WTC11 (cell line): ENCODE measurements around the gene PTPRK.
"Not testable (repeated sequence)": the region's sequence is repeated elsewhere in the genome, so short reads cannot be mapped to it uniquely, and the experiment has no call there.

ENCODE experiments used
- ATF3 ChIP-seq: sonication (generic); formaldehyde crosslinking; conservative IDR thresholded peaks from 2 replicates; pipeline ENCODE4 v1.8.1; 2022; ENCODE audit warnings: mild to moderate bottlenecking, missing genetic modification reagents
- CREB1 ChIP-seq: sonication (generic); formaldehyde crosslinking; IDR thresholded peaks from 2 replicates; pipeline ENCODE4 v1.8.0; 2023; ENCODE audit warnings: mild to moderate bottlenecking, missing genetic modification reagents
- CTCF ChIP-seq: fragments of 200-600 bp; IDR thresholded peaks from 2 replicates; pipeline ENCODE4 v1.8.0; 2022; ENCODE audit warnings: antibody characterized with exemption
- E2F5 ChIP-seq: sonication (generic); formaldehyde crosslinking; IDR thresholded peaks from 2 replicates; pipeline ENCODE4 v1.8.1; 2022; ENCODE audit warnings: mild to moderate bottlenecking, moderate library complexity, missing genetic modification reagents
- MAX ChIP-seq: sonication (generic); formaldehyde crosslinking; IDR thresholded peaks from 2 replicates; pipeline ENCODE4 v1.8.0; 2022; ENCODE audit warnings: mild to moderate bottlenecking, missing genetic modification reagents
- OVOL2 ChIP-seq: fragments of 250-450 bp; sonication (Bioruptor Pico); IDR thresholded peaks from 2 replicates; pipeline ENCODE4 v1.9.0; 2021; ENCODE audit warnings: mild to moderate bottlenecking, borderline replicate concordance
- RELA ChIP-seq: sonication (generic); formaldehyde crosslinking; IDR thresholded peaks from 2 replicates; pipeline ENCODE4 v1.8.1; 2022; ENCODE audit warnings: missing genetic modification reagents, mild to moderate bottlenecking, borderline replicate concordance
- STAT6 ChIP-seq: sonication (generic); formaldehyde crosslinking; conservative IDR thresholded peaks from 2 replicates; pipeline ENCODE4 v1.8.1; 2023; ENCODE audit warnings: mild to moderate bottlenecking, low read depth, missing genetic modification reagents, moderate library complexity
- USF2 ChIP-seq: sonication (generic); formaldehyde crosslinking; IDR thresholded peaks from 2 replicates; pipeline ENCODE4 v1.8.1; 2023; ENCODE audit warnings: mild to moderate bottlenecking, missing genetic modification reagents, moderate library complexity
- ZBTB21 ChIP-seq: sonication (generic); formaldehyde crosslinking; IDR thresholded peaks from 2 replicates; pipeline ENCODE4 v1.8.1; 2023; ENCODE audit warnings: mild to moderate bottlenecking, missing genetic modification reagents, borderline replicate concordance
- ZMAT4 ChIP-seq: fragments of 250-450 bp; sonication (Bioruptor Pico); IDR thresholded peaks from 2 replicates; pipeline ENCODE4 v1.9.0; 2021; ENCODE audit warnings: mild to moderate bottlenecking
- ZNF219 ChIP-seq: sonication (generic); formaldehyde crosslinking; IDR thresholded peaks from 2 replicates; pipeline ENCODE4 v1.8.0; 2023; ENCODE audit warnings: missing genetic modification reagents, mild to moderate bottlenecking, borderline replicate concordance

- TF ChIP-seq CTCF; ZBTB21 (CRISPR knock-in tag); ZNF219 (CRISPR knock-in tag); ZMAT4; OVOL2 (CRISPR knock-in tag); RELA (CRISPR knock-in tag); USF2 (CRISPR knock-in tag); STAT6 (CRISPR knock-in tag); MAX (CRISPR knock-in tag); CREB1; E2F5 (CRISPR knock-in tag); ATF3 (CRISPR knock-in tag): not testable (repeated sequence)
Observed at GRCh38 chr6:127926441-127926840, 594.0 kb downstream of the PTPRK start.
